ENCODE data around the gene TRIM72.

- no peak for TF ChIP-seq CTCF (conservative IDR thresholded peaks at IDR 0.05; ENCODE audit: low read length)
- TF ChIP-seq EZH2phosphoT487 (IDR thresholded peaks at IDR 0.05; ENCODE audit: borderline replicate concordance): no peak
Measured at GRCh38 chr16:31228206-31228605, 14.3 kb downstream of the TRIM72 start.
